ENCODE results near the gene NPL.

NPL gene

DNA sequence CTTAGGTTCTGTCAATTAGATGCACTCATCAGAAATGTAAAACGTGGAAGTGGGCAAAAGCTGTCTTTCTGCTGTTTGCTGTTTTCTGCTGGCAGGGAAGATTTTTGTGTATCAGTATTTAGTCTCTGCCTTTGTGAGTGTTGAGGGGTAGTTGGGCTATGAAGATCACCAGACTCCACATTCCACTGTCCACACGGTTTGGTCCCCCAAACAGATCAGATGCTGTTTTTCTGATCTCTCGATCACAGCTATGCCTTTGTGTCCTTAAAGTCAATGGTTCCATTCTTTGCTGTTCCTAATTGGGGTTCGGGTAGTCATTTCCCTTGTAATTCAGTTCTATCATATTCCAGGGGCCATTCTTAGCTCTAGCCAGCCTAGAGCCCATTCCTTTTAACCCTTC lies 27.0 kb upstream of the NPL start:
- WGBS, 2 experiments (ENCODE audit: insufficient coverage in 2 of 2): 91 to 96% methylated on average over 3 of the region's 4 CpGs
- Histone ChIP-seq H3K36me3 (ENCODE audit: control insufficient read depth, insufficient read depth, low read length) (no peaks in the 10 kb centered on the region), H3K4me3 (ENCODE audit: extremely low read depth, insufficient read depth, low read length, poor library complexity, severe bottlenecking) (no peak overlapping the region), H3K4me1 (ENCODE audit: control insufficient read depth, insufficient read depth, low read length, poor library complexity, severe bottlenecking) (no peaks in the 10 kb centered on the region), H3K9me3 (ENCODE audit: control insufficient read depth, low read length) (peaks cover 13% of the 10 kb centered on the region), H3K27ac (ENCODE audit: low read depth, low read length, severe bottlenecking) (no peak overlapping the region)

GRCh38 chr1:182764029-182764727 lies 25.4 kb upstream of the NPL start:
- Histone ChIP-seq H3K9me3 (ENCODE audit: control insufficient read depth, low read length) (peaks cover 13% of the 10 kb centered on the region), H3K4me1 (ENCODE audit: control insufficient read depth, insufficient read depth, low read length, poor library complexity, severe bottlenecking) (no peaks in the 10 kb centered on the region), H3K4me3 (ENCODE audit: extremely low read depth, insufficient read depth, low read length, poor library complexity, severe bottlenecking) (no peak overlapping the region), H3K36me3 (ENCODE audit: control insufficient read depth, insufficient read depth, low read length) (no peaks in the 10 kb centered on the region), H3K27ac (ENCODE audit: low read depth, low read length, severe bottlenecking) (no peak overlapping the region)
- 79 to 88% methylated on average over 3 to 4 of the region's 4 CpGs for WGBS, 2 experiments (ENCODE audit: insufficient coverage in 2 of 2)

DNA sequence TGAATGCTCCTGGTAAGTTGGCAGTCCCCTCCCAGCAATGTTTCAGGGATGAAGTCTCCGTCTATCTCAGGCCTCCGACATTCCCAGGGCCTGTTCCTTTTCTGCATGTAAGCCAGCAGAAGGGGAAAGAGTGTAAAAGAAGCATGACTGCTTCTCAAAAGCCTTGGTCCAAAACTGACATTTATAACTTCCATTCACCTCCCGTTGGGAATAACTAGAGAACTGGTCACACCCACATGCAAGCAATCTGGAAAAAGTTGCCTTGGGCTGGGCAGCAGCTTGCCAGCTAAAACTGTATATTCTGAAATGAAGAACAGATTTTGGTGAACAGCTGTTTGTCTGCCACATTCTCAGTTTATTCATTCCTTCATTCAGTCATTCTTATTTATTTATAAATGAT lies 24.2 kb upstream of the NPL start:
- Histone ChIP-seq H3K9me3 (ENCODE audit: control insufficient read depth, low read length) (peaks cover 13% of the 10 kb centered on the region), H3K4me3 (ENCODE audit: extremely low read depth, insufficient read depth, low read length, poor library complexity, severe bottlenecking) (no peak overlapping the region), H3K36me3 (ENCODE audit: control insufficient read depth, insufficient read depth, low read length) (no peaks in the 10 kb centered on the region), H3K27ac (ENCODE audit: low read depth, low read length, severe bottlenecking) (no peak overlapping the region), H3K4me1 (ENCODE audit: control insufficient read depth, insufficient read depth, low read length, poor library complexity, severe bottlenecking) (no peaks in the 10 kb centered on the region)
- 57 to 100% methylated on average over 1 to 2 of the region's 3 CpGs for WGBS, 2 experiments (ENCODE audit: insufficient coverage in 2 of 2)

- 91% methylated on average over 1 of the region's 2 CpGs; no CpG with 5 or more reads in 1 of the 2 experiments for WGBS, 2 experiments (ENCODE audit: insufficient coverage in 2 of 2)
- no peak overlapping the region for H3K4me3 ChIP-seq (ENCODE audit: extremely low read depth, insufficient read depth, low read length, poor library complexity, severe bottlenecking)
- peaks cover 12% of the 10 kb centered on the region for H3K9me3 ChIP-seq (ENCODE audit: control insufficient read depth, low read length)
- H3K36me3 ChIP-seq (ENCODE audit: control insufficient read depth, insufficient read depth, low read length): no peaks in the 10 kb centered on the region
- H3K27ac ChIP-seq (ENCODE audit: low read depth, low read length, severe bottlenecking): no peak overlapping the region
- no peaks in the 10 kb centered on the region for H3K4me1 ChIP-seq (ENCODE audit: control insufficient read depth, insufficient read depth, low read length, poor library complexity, severe bottlenecking)
These were observed 23.5 kb upstream of the NPL start for GRCh38 chr1:182766050-182766449.

- peaks cover 3% of the 10 kb centered on the region for H3K9me3 ChIP-seq (ENCODE audit: control insufficient read depth, low read length)
- H3K4me3 ChIP-seq (ENCODE audit: extremely low read depth, insufficient read depth, low read length, poor library complexity, severe bottlenecking): no peak overlapping the region
- H3K4me1 ChIP-seq (ENCODE audit: control insufficient read depth, insufficient read depth, low read length, poor library complexity, severe bottlenecking): no peaks in the 10 kb centered on the region
- H3K27ac ChIP-seq (ENCODE audit: low read depth, low read length, severe bottlenecking): no peak overlapping the region
- H3K36me3 ChIP-seq (ENCODE audit: control insufficient read depth, insufficient read depth, low read length): no peaks in the 10 kb centered on the region
- 84 to 100% methylated on average over 2 of the region's 4 CpGs for WGBS, 2 experiments (ENCODE audit: insufficient coverage in 2 of 2)
These were observed 22.5 kb upstream of the NPL start for GRCh38 chr1:182766881-182767645.

- no peaks in the 10 kb centered on the region for H3K4me1 ChIP-seq (ENCODE audit: control insufficient read depth, insufficient read depth, low read length, poor library complexity, severe bottlenecking)
- H3K27ac ChIP-seq (ENCODE audit: low read depth, low read length, severe bottlenecking): no peak overlapping the region
- H3K36me3 ChIP-seq (ENCODE audit: control insufficient read depth, insufficient read depth, low read length): no peaks in the 10 kb centered on the region
- 100% methylated on average over 1 of the region's 2 CpGs; no CpG with 5 or more reads in 1 of the 2 experiments for WGBS, 2 experiments (ENCODE audit: insufficient coverage in 2 of 2)
- H3K4me3 ChIP-seq (ENCODE audit: extremely low read depth, insufficient read depth, low read length, poor library complexity, severe bottlenecking): no peak overlapping the region
- H3K9me3 ChIP-seq (ENCODE audit: control insufficient read depth, low read length): no peaks in the 10 kb centered on the region
These were observed 20.6 kb upstream of the NPL start for GRCh38 chr1:182768963-182769362.

DNA sequence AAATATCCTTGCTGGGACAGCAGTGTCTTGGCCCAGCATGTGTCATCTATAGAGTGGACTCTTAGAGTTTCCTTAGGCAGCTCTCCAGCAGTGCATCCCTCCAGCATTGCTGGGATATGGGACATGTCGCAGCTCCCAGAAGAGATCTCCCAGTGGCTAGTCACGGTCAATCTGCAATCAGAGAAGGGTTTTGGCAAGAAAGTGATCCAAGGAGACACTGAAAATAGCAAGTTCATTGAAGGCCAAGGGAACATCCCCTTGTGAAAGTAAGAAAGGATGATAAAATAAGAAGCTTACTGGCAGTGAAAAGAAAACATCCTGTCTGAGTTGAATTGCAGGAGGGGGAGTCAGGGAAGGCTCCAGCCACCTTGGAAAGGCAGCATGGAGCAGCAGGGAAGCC lies 19.3 kb upstream of the NPL start:
- Histone ChIP-seq H3K4me3 (ENCODE audit: extremely low read depth, insufficient read depth, low read length, poor library complexity, severe bottlenecking) (no peak overlapping the region), H3K36me3 (ENCODE audit: control insufficient read depth, insufficient read depth, low read length) (no peaks in the 10 kb centered on the region)
- 92 to 96% methylated on average over 2 of the region's 2 CpGs for WGBS, 2 experiments (ENCODE audit: insufficient coverage in 2 of 2)

GRCh38 chr1:182771187-182771984 lies 18.2 kb upstream of the NPL start:
- WGBS, 2 experiments (ENCODE audit: insufficient coverage in 2 of 2): 62 to 100% methylated on average over 1 to 2 of the region's 4 CpGs
- no peaks in the 10 kb centered on the region for H3K9me3 ChIP-seq (ENCODE audit: control insufficient read depth, low read length)
- no peaks in the 10 kb centered on the region for H3K4me1 ChIP-seq (ENCODE audit: control insufficient read depth, insufficient read depth, low read length, poor library complexity, severe bottlenecking)
- no peak overlapping the region for H3K27ac ChIP-seq (ENCODE audit: low read depth, low read length, severe bottlenecking)
- no peak overlapping the region for H3K4me3 ChIP-seq (ENCODE audit: extremely low read depth, insufficient read depth, low read length, poor library complexity, severe bottlenecking)
- H3K36me3 ChIP-seq (ENCODE audit: control insufficient read depth, insufficient read depth, low read length): no peaks in the 10 kb centered on the region

More for the DNA sequence above, 19.3 kb upstream of the NPL start:
- H3K27ac ChIP-seq (ENCODE audit: low read depth, low read length, severe bottlenecking): no peak overlapping the region
- no peaks in the 10 kb centered on the region for H3K4me1 ChIP-seq (ENCODE audit: control insufficient read depth, insufficient read depth, low read length, poor library complexity, severe bottlenecking)
- no peaks in the 10 kb centered on the region for H3K9me3 ChIP-seq (ENCODE audit: control insufficient read depth, low read length)

DNA sequence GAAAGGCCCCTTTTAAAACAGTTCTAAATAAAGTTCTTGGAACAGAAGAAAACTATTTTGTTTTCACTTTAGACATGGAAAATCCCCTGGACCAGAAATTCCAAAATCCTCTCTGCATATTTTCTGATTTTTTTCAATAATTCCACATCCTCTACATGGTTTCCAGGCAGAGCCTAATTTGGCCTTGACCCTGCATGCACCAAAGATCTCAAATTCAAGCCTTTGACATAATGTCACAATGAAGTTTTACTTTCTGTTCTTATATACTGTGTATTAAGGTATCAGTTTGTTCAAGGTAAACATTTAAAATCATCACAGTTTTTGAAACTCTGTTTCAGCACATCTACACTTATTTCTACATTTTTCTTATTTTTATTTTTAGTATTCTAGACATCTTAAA lies 12.2 kb upstream of the NPL start:
- no peaks in the 10 kb centered on the region for H3K36me3 ChIP-seq (ENCODE audit: control insufficient read depth, insufficient read depth, low read length)
- H3K27ac ChIP-seq (ENCODE audit: low read depth, low read length, severe bottlenecking): no peak overlapping the region
- no peak overlapping the region for H3K4me3 ChIP-seq (ENCODE audit: extremely low read depth, insufficient read depth, low read length, poor library complexity, severe bottlenecking)
- H3K4me1 ChIP-seq (ENCODE audit: control insufficient read depth, insufficient read depth, low read length, poor library complexity, severe bottlenecking): no peaks in the 10 kb centered on the region
- no peaks in the 10 kb centered on the region for H3K9me3 ChIP-seq (ENCODE audit: control insufficient read depth, low read length)

DNA sequence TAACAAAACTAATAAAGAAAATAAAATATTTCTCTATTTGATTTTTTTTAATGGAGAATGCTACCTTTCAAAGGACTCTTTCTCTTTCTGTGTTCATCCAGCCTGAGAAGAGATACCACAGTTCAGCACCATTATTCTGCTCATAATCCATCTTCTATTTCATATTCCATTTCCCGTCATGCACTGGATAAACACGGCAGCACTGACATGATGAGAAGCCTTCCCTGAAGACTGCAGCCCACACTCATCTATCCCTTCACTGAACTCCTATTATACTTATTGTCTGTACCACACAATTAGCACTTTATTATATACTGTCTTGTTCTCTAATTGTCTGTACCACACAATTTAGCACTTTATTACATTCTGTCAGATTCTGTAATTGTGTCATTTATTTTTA lies 10.7 kb upstream of the NPL start:
- Histone ChIP-seq H3K36me3 (ENCODE audit: control insufficient read depth, insufficient read depth, low read length) (no peaks in the 10 kb centered on the region), H3K4me3 (ENCODE audit: extremely low read depth, insufficient read depth, low read length, poor library complexity, severe bottlenecking) (no peak overlapping the region), H3K4me1 (ENCODE audit: control insufficient read depth, insufficient read depth, low read length, poor library complexity, severe bottlenecking) (no peaks in the 10 kb centered on the region), H3K27ac (ENCODE audit: low read depth, low read length, severe bottlenecking) (no peak overlapping the region), H3K9me3 (ENCODE audit: control insufficient read depth, low read length) (no peaks in the 10 kb centered on the region)
- WGBS, 2 experiments (ENCODE audit: insufficient coverage in 2 of 2): 77 to 80% methylated on average over 2 of the region's 2 CpGs

Measured in mesodermal cell (in vitro differentiated cells).